Fibroblast of pulmonary artery (primary cell): Measurements from ENCODE around the gene ENGASE.

Source experiments
- DNase-seq: peaks from one replicate; pipeline ENCODE4 v3.0.0-alpha.2; 2010; ENCODE audit warnings: low read depth
- H3K4me3 ChIP-seq: replicated peaks from 2 replicates; pipeline ENCODE4 v1.5.1; 2011; ENCODE audit warnings: low read depth, mild to moderate bottlenecking, control low read depth, low read length, moderate library complexity
- CTCF ChIP-seq: IDR thresholded peaks from 2 replicates; pipeline ENCODE4 v1.5.1; 2011; ENCODE audit warnings: mild to moderate bottlenecking, control low read depth, low read length, inconsistent platforms; ENCODE audit errors: missing control alignments

Gene ENGASE

GRCh38 chr17:79034931-79035485, 39.6 kb upstream of the ENGASE start:
- no peak for TF ChIP-seq CTCF
- no peak for DNase-seq
- H3K4me3 ChIP-seq, result no peak overlapping the region

GRCh38 chr17:79035686-79036085, 38.9 kb upstream of the ENGASE start:
- TF ChIP-seq CTCF, result no peak
- no peak for DNase-seq
- no peak overlapping the region for H3K4me3 ChIP-seq

GRCh38 chr17:79036181-79036580, 38.4 kb upstream of the ENGASE start:
- no peak for TF ChIP-seq CTCF
- no peak overlapping the region for H3K4me3 ChIP-seq
- DNase-seq, result no peak

GRCh38 chr17:79036596-79036995, 38.0 kb upstream of the ENGASE start:
- no peak for TF ChIP-seq CTCF
- peak; percentile 96 for DNase-seq
- H3K4me3 ChIP-seq, result no peak overlapping the region

- DNase-seq, result peak; percentile 100
- no peak overlapping the region for H3K4me3 ChIP-seq
- TF ChIP-seq CTCF, result no peak
These were observed 36.0 kb upstream of the ENGASE start for GRCh38 chr17:79038545-79039135.

- H3K4me3 ChIP-seq, result no peak overlapping the region
- no peak for DNase-seq
- no peak for TF ChIP-seq CTCF
These were observed 35.5 kb upstream of the ENGASE start for GRCh38 chr17:79039171-79039570.

GRCh38 chr17:79039886-79040285, 34.7 kb upstream of the ENGASE start:
- no peak for DNase-seq
- no peak for TF ChIP-seq CTCF
- H3K4me3 ChIP-seq, result no peak overlapping the region
